HG02623 (cell line): ENCODE data around the gene IL1B.

Experiments used
- ATAC-seq: cut with Tn5 transposase; IDR thresholded peaks from one replicate; pipeline ENCODE4 v1.9.1; 2021; ENCODE audit warnings: moderate library complexity; ENCODE audit not compliant: unreplicated experiment

IL1B gene

GRCh38 chr2:112829961-112830681 is 6.5 kb downstream of the IL1B start:
- ATAC-seq: no peak

DNA sequence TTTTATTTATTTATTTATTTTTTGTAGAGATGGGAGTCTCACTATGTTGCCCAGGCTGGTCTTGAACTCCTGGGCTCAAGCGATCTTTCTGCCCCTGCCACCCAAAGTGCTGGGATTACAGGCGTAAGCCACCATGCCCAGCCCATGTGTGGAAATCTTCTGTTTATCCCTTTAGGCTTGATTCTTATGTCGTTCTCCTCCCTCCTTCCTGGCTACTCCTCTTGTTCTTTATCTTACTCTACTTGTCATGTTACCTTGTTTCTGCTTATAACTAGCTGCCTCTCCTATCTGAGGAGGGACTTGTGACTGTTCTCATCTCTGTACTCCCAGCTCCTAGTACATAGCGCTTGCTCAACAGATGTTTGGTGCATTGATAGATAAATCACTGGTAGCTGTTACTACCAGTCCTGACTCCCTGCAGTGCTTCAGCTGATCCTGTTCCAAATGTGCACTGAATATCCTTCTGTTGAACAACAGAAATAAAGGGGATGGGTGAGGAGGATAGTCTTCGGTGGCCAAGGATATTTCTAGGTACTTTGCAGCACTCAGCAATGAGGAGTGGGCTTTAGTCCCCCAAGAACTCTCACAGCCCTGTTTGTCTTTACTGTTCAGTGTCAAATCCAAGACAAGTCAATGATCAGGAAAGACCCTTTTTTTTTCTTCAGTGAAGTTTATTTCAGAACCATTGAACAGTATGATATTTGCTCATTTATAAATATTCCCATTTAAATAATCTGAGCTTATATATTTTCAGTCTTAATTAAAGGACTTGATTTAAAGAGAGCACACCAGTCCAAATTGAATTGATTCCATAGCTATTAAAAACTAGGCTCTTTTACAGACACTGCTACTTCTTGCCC is 7.2 kb downstream of the IL1B start:
- no peak for ATAC-seq

DNA sequence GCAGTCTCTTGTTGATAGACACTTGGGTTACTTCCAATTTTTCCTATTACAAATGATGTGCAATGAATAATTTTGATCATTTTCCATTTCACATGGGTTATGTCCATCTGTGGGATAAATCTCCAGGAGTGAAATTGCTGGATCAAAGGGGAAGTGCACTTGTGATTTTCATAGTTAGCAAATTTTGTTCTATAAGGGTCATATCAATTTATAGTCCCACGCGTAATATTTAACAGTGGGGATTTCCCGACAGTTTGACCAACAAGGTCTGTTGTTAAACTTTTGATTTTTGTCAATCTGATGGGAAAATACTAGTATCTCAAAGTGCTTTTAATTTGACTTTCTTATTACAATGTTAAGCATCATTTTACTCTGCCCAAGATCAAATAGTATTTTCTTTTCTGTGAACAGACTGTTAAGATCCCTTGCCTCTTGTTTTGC is 8.3 kb downstream of the IL1B start:
- ATAC-seq: no peak

- ATAC-seq: no peak
These were observed 8.9 kb downstream of the IL1B start for GRCh38 chr2:112827604-112828185.

- ATAC-seq: no peak
These were observed 9.6 kb downstream of the IL1B start for GRCh38 chr2:112827009-112827408.

GRCh38 chr2:112825706-112826105 is 10.9 kb downstream of the IL1B start:
- no peak for ATAC-seq

GRCh38 chr2:112824694-112825085 is 11.9 kb downstream of the IL1B start:
- ATAC-seq: no peak

- no peak for ATAC-seq
These were observed 14.9 kb downstream of the IL1B start for GRCh38 chr2:112821682-112822081.

DNA sequence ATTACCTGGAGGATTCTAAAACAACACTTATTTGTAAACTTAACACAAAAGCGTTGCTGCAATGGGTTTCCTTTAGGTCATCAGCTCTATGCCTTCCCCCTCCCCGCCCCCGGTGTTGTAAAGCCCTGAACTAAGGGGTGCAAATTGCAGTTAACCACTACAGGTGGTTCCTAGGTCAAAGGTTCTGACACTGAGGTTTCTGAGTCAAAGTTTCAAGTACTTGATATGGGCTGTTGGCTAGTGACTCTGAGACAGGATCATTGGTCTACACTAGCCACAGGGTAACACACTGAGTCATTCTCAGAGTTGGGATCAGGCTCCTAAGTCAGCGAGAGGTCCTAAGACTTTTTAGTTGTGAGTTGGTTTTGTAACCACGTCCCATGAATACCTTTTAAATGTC is 15.4 kb downstream of the IL1B start:
- peak; percentile 74 for ATAC-seq

DNA sequence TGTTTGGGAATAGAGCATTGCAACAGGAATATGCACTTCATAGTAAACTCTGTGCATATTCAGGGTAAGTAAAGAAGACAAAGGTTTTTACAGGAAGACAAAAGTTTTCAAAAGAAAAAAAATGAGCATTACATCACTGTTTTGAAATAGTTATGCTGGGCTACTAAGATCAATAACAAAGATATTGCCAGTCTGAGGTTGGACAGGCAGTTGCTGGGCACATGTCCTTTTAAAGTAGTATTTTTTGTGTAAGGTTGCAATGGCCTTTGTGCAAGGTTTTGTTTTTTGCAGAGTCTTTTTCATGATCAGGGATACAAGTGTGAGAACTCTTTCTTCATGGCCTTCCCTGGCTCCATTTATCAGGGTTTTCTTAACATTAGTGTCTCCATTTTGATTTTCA is 16.2 kb downstream of the IL1B start:
- no peak for ATAC-seq

- no peak for ATAC-seq
These were observed 17.5 kb downstream of the IL1B start for GRCh38 chr2:112819081-112819480.

DNA sequence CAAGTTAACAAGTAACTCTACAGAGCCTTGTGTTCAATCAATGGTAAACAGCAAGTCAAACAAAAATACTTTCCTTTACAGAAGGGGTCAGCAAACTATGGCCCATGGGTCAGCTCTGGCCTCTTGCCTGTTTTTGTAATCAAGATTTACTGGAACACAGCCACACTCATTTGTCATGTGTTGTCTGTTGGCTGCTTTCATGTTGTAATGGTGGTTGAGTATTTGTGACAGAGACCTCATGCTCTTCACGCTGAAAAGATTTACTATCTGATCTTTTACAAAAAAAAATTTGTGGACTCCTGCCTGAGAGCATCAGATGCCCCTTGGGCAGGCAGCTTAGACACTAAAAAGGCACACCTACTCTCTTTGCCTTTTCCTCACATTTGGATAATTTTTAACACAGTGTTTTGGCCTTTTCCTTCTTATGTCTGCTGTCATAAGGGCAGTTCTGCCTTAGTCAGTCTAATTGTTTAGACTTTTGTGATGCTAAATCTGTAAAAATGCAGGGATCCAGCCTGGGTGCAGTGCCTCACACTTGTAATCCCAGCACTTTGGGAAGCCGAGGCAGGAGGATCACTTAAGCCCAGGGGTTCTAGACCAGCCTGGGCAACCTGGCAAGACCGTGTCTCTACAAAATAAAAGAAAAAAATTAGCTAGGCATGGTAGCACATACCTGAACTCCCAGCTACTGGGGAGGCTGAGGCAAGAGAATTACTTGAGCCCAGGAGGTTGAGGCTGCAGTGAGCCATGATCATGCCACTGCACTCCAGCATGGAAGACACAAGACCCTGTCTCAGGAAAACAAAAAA is 18.3 kb downstream of the IL1B start:
- no peak for ATAC-seq

DNA sequence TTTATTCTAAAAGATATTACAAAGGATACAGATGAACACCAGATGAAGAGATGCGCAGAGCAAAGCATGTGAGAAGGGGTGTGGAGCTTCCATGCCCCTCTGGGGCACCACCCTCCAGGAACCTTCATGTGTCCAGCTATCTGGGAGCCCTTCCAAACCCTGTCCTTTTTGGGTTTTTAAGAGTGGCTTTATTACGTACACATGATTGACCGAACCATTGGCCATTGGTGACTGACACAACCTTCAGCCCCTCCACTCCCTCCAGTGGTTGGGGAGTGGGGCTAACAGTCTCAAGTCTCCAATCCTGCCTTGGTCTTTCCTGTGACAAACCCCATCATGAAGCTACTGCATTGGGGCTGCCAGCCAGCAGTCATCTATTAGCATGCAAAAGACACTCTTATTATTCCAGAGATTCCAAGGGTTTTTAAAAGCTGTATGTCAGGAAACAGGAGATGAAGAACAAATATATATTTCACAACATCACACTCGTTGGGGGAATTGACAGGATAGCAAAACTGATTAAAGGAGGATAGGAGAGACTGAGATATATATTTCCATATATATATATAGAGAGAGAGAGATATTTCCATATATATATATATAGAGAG is 19.4 kb downstream of the IL1B start:
- no peak for ATAC-seq

DNA sequence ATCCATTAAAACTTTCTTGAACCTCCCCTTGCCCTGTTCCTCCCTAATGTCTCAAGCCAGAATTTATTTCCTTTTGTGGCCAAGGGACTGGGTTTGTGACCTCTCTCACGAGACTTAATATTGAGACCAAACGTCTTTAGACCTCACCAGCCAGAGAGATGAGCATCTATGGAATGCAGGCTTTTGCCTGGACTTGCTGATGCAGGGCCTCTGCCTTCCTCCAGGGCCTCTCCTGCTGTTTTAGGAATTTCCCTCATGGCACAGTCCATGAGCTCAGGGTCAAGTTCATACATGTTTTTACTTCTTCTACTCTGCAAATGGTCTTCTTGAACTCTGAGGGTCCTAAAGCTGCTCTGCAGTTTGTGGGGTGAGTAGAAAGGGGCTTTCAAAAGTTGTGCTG is 22.3 kb downstream of the IL1B start:
- no peak for ATAC-seq

GRCh38 chr2:112813280-112813966 is 23.2 kb downstream of the IL1B start:
- ATAC-seq: no peak

DNA sequence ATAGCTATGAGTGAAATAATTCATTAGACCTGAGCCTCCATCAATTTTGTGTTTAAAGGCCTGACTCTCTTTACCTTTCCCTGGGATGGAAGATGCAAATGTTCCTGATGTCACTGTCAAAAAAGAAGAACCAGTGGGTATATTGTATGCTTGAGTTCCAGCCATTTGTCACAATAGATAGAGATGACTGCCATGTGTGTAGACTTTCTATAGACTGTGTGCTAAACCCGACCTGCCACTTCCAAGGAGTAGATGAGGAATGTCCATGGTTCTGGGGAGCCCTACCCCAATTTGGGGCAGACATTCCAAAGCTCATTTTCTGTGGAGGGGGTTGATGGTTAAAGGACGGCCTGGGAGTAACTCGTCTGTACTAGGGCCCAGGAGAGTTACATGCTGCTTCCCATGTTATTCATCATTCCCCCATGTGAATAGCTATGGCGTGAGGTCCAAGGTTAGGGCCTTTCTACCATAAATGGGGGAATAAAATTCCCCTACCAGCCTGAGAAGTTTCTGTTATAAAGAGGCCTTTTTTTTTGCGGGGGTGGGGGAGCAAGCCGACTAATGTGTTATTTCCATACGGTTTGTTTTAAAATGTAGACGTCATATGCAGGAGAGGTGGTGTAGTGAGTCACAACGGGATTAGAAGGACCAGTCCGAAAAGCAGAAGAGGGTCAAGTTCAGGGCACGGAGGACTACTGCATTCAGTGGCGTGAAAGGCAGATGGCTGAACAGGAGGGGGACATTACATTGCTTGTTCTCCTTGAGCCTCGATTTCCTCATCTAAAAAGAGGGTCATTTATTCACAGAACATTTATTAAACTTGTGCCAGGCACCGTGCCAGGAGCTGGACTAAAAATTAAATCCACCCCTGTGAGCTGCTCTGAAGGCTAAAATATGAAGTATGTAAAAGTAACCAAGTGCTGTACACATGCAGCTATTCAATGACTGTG is 24.0 kb downstream of the IL1B start:
- ATAC-seq: no peak

DNA sequence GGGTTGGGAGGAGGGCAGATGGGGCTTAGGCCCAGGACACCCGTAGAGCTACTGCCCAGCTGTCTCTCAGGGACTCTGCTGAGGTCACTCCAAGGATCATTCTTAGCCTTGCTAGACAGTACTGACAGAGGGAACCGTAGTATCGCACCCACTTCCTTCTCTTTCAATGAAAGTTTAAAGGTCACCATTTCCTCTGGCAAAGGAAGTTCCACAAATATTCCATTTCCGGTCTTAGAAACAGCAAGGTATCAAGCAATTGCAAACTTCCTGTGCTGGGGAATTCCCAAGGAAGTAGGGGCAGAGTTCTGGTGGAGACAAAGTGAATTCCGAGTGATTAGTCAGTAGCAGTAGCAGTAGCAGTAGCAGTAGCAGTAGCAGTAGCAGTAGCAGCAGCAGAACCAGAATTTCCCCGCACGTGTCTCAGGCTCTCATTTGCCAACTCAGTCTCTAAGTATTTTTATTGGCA is 24.7 kb downstream of the IL1B start:
- ATAC-seq: no peak

DNA sequence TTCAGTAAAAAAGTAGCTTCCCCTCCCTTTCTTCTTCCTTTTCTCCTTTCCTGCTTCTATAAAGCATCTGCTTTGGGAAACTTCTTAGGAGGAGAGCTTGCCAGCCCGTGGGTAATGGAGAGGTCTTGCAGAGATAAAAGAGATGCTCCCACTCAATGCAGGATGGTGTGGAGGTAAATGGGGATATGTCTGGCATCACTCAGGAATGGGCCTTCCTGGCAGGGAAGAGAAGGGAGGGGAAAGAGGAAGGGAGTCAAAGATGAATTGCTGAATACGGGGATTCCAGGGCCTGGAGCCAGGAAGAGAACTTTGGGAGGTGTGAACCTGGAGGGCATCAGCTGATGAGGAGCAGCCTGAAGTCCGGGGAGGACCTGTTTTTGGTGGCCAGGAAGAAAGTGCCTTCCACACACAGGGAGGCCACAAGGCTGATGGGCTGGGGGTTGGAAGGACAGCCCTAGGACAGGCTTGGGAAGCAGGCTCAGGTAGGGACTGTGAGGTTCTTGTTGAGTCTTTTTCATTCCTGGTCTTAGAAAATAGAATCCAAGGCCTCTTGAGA is 25.2 kb downstream of the IL1B start:
- no peak for ATAC-seq

DNA sequence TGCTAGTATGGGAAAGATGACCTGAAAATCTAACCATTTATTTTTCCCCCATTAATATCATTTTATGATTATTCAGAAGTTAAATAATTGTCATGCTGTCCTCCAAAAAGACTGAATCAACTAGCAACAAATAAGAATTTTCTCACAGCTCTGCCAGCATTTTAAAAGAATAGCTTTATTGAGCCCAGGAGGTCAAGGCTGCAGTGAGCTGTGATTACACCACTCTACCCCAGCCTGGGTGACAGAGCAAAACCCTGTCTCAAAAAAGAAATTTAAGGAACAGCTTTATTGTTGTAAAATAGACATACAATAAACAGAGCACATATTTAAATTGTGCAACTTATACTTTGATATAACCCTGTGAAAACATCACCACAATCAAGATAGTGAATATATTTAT is 27.5 kb downstream of the IL1B start:
- ATAC-seq: no peak
